Endothelial cell of umbilical vein (primary cell): ENCODE data around the gene PAX9. TPM values are rescaled to one million over a fixed set of nuclear protein-coding genes. Genes with fewer than 3 reads are reported as not detected.

ENCODE experiments used
- BruUV-seq: library from RNA; stranded (reverse); fragments of 400-500 nt; replicated peaks from 2 replicates; lab custom pipeline; 2021; lab: Mats Ljungman, UMichigan
- CTCF ChIA-PET: fragments of 300-600, 350-600 bp; sonication (Branson Sonifier 250); formaldehyde crosslinking; loops from one replicate; lab custom pipeline; 2021; ENCODE audit warnings: antibody characterized with exemption, inconsistent platforms; lab: Charles Lee
- POLR2A ChIA-PET: fragments of 300-600, 350-600 bp; sonication (Branson Sonifier 250); formaldehyde crosslinking; loops from one replicate; lab custom pipeline; 2021; ENCODE audit warnings: antibody characterized with exemption, inconsistent platforms; lab: Charles Lee
- DNase-seq: peaks from one replicate; pipeline ENCODE4 v3.0.0-alpha.2; 2011; ENCODE audit warnings: low read depth, low spot score
- FAIRE-seq: peaks from 2 replicates; lab custom pipeline; 2011; peaks lifted over from hg19 to GRCh38; lab: Jason Lieb, UNC
- H2AFZ ChIP-seq: 2 replicates; pipeline ENCODE4 v1.6.0; 2012; ENCODE audit warnings: low read depth, low read length, control low read depth, inconsistent platforms
- H3K27ac ChIP-seq: 2 replicates; pipeline ENCODE4 v1.5.1; 2011; ENCODE audit warnings: low read depth, mild to moderate bottlenecking, control low read depth, low read length, moderate library complexity; ENCODE audit not compliant: insufficient read depth
- H3K27me3 ChIP-seq, 2 experiments: 2 replicates each; pipeline versions ENCODE4 v1.6.0 to v1.6.1; 2011; ENCODE audit warnings: low read length in 2 of 2, mixed read lengths in 1 of 2; ENCODE audit not compliant: control insufficient read depth in 2 of 2, insufficient read depth in 2 of 2
- H3K36me3 ChIP-seq, 2 experiments: 2 replicates in 1 of 2; 3 replicates in 1 of 2; pipeline ENCODE4 v1.5.1; 2011; ENCODE audit warnings: low read length in 2 of 2, mild to moderate bottlenecking in 1 of 2, moderate library complexity in 1 of 2; ENCODE audit not compliant: control insufficient read depth in 2 of 2, insufficient read depth in 2 of 2; ENCODE audit errors: extremely low read depth in 1 of 2
- H3K4me1 ChIP-seq: 3 replicates; pipeline ENCODE4 v1.5.1; 2011; ENCODE audit warnings: mild to moderate bottlenecking, low read length; ENCODE audit not compliant: control insufficient read depth, insufficient read depth; ENCODE audit errors: extremely low read depth
- H3K4me2 ChIP-seq: 2 replicates; pipeline ENCODE4 v1.6.1; 2011; ENCODE audit warnings: low read length, control low read depth, mixed read lengths; ENCODE audit not compliant: insufficient read depth
- H3K4me3 ChIP-seq, 3 experiments: fragments of 200-600 bp in 1 of 3; sonication (generic), shearing (Covaris generic) in 1 of 3; replicated peaks in 1 of 3; 2 replicates each; pipeline ENCODE4 v1.5.1; 2011 to 2016; ENCODE audit warnings: control low read depth in 3 of 3, low read length in 3 of 3, mild to moderate bottlenecking in 2 of 3, inconsistent platforms in 1 of 3, low read depth in 1 of 3, moderate library complexity in 1 of 3; ENCODE audit not compliant: insufficient read depth in 1 of 3
- H3K79me2 ChIP-seq: 2 replicates; pipeline ENCODE4 v1.6.0; 2012; ENCODE audit warnings: low read length, inconsistent platforms; ENCODE audit not compliant: control insufficient read depth, insufficient read depth
- H3K9ac ChIP-seq: replicated peaks from 2 replicates; pipeline ENCODE3; 2011; ENCODE audit warnings: low read length, control low read depth; ENCODE audit not compliant: insufficient read depth; ENCODE audit errors: extremely low read depth
- H3K9me1 ChIP-seq: replicated peaks from 3 replicates; pipeline ENCODE4 v1.6.0; 2011; ENCODE audit warnings: mild to moderate bottlenecking, low read length; ENCODE audit not compliant: control insufficient read depth, insufficient read depth; ENCODE audit errors: extremely low read depth
- H3K9me3 ChIP-seq: replicated peaks from 2 replicates; pipeline ENCODE4 v1.5.1; 2012; ENCODE audit warnings: low read length, inconsistent platforms; ENCODE audit not compliant: control insufficient read depth, insufficient read depth
- H4K20me1 ChIP-seq: replicated peaks from 2 replicates; pipeline ENCODE3; 2011; ENCODE audit warnings: mild to moderate bottlenecking, low read length; ENCODE audit not compliant: control insufficient read depth, insufficient read depth; ENCODE audit errors: extremely low read depth
- CTCF ChIP-seq, 2 donors: IDR thresholded peaks; 1 replicate in 1 of 2; 2 replicates in 1 of 2; pipeline ENCODE4 v1.5.1; 2011; ENCODE audit warnings: low read length in 2 of 2, mild to moderate bottlenecking in 2 of 2, moderate library complexity in 2 of 2, control low read depth in 1 of 2, inconsistent platforms in 1 of 2, low read depth in 1 of 2; ENCODE audit not compliant: insufficient read depth in 1 of 2; ENCODE audit errors: extremely low read depth in 1 of 2
- EZH2 ChIP-seq: IDR thresholded peaks from 2 replicates; pipeline ENCODE4 v1.6.1; 2012; ENCODE audit warnings: borderline replicate concordance, low read depth, mild to moderate bottlenecking, moderate library complexity, low read length, inconsistent platforms; ENCODE audit not compliant: severe bottlenecking
- FOS ChIP-seq: IDR thresholded peaks from 2 replicates; pipeline ENCODE4 v1.6.1; 2011; ENCODE audit warnings: mild to moderate bottlenecking, low read length, moderate library complexity, borderline replicate concordance; ENCODE audit not compliant: insufficient read depth
- GATA2 ChIP-seq: IDR thresholded peaks from 2 replicates; pipeline ENCODE4 v1.7.0; 2011; ENCODE audit warnings: low read depth, mild to moderate bottlenecking, moderate library complexity, mixed read lengths, low read length; ENCODE audit not compliant: insufficient read length, insufficient read depth
- JUN ChIP-seq: IDR thresholded peaks from 2 replicates; pipeline ENCODE4 v1.6.1; 2011; ENCODE audit warnings: borderline replicate concordance, low read depth; ENCODE audit not compliant: insufficient read length, insufficient read depth
- MAX ChIP-seq: IDR thresholded peaks from 2 replicates; pipeline ENCODE4 v1.6.1; 2011; ENCODE audit not compliant: insufficient read depth, insufficient read length
- MYC ChIP-seq: IDR thresholded peaks from one replicate; pipeline ENCODE4 v1.6.1; 2011; ENCODE audit warnings: mild to moderate bottlenecking, low read depth, low read length
- POLR2A ChIP-seq: IDR thresholded peaks from 2 replicates; pipeline ENCODE4 v1.6.1; 2012; ENCODE audit warnings: low read depth, mild to moderate bottlenecking, control low read depth, low read length
- POLR2AphosphoS5 ChIP-seq: IDR thresholded peaks from 2 replicates; pipeline ENCODE4 v1.6.1; 2012; ENCODE audit warnings: low read depth, mild to moderate bottlenecking, control low read depth, low read length, moderate library complexity; ENCODE audit not compliant: insufficient read depth
- dilution Hi-C: fragments of 300-500 bp; cut with MboI; formaldehyde crosslinking; loops from one replicate; pipeline ENCODE4 v1.15.0; 2019; ENCODE audit warnings: low sequenced_read_pairs; ENCODE audit not compliant: extremely low pct_ligation_motif_present
- intact Hi-C: fragments of 100-400 bp; cut with micrococcal nuclease; formaldehyde crosslinking; loops from one replicate; pipeline ENCODE4 v1.10.0; 2022
- polyA plus RNA-seq, 4 experiments: library from polyadenylated mRNA; depleted of rRNA in 3 of 4; stranded (reverse) in 3 of 4; unstranded in 1 of 4; fragments of >200 nt; gene quantifications; 2 replicates each; pipeline versions ENCODE4 v1.2.1 to v1.2.3, GENCODE V29; 2011 to 2012; ENCODE audit warnings: missing spikeins in 1 of 4
- total RNA-seq: library from RNA; stranded (reverse); gene quantifications from 2 replicates; pipeline ENCODE4 v1.2.3, GENCODE V29; 2021

PAX9 gene
- total and polyA plus RNA-seq, 2 donors (not counting 3 experiments of a cell fraction or from before 2014, with no cell fraction given): 0.37 to 0.44 TPM

GRCh38 chr14:36721877-36722276 lies 60.2 kb downstream of the PAX9 start:
- no peaks in the 10 kb centered on the region for H3K27me3 ChIP-seq
- no peaks in the 10 kb centered on the region for H3K36me3 ChIP-seq
- H4K20me1 ChIP-seq: no peaks in the 10 kb centered on the region
- intact Hi-C loops (no loop called here), dilution Hi-C loops (no loop called here)
- no peaks in the 10 kb centered on the region for H3K4me1 ChIP-seq
- no peak overlapping the region for H3K4me2 ChIP-seq
- FAIRE-seq (no peak), DNase-seq (no peak)
- no peak overlapping the region for H2AFZ ChIP-seq
- no peaks in the 10 kb centered on the region for H3K9me1 ChIP-seq
- TF ChIP-seq FOS: no peak
- no peak for TF ChIP-seq JUN
- TF ChIP-seq MYC: no peak
- no peak for TF ChIP-seq GATA2
- no peak for TF ChIP-seq POLR2AphosphoS5
- H3K4me3 ChIP-seq: no peak overlapping the region
- ChIA-PET CTCF (no interaction called here), POLR2A (no interaction called here)
- H3K27ac ChIP-seq: no peak overlapping the region
- H3K9ac ChIP-seq: no peak overlapping the region
- no TSS peak for BruUV-seq
- H3K9me3 ChIP-seq: no peaks in the 10 kb centered on the region
- no peaks in the 10 kb centered on the region for H3K79me2 ChIP-seq

GRCh38 chr14:36723530-36723929 lies 61.9 kb downstream of the PAX9 start:
- Histone ChIP-seq H3K4me1 (no peaks in the 10 kb centered on the region), H3K9me3 (no peaks in the 10 kb centered on the region), H3K27me3 (no peaks in the 10 kb centered on the region), H3K9me1 (no peaks in the 10 kb centered on the region), H2AFZ (no peak overlapping the region), H4K20me1 (no peaks in the 10 kb centered on the region), H3K9ac (no peak overlapping the region), H3K36me3 (no peaks in the 10 kb centered on the region), H3K4me2 (no peak overlapping the region), H3K79me2 (no peaks in the 10 kb centered on the region), H3K4me3 (no peak overlapping the region), H3K27ac (no peak overlapping the region)
- intact Hi-C loops (no loop called here), dilution Hi-C loops (no loop called here)
- no TSS peak for BruUV-seq
- FAIRE-seq (no peak), DNase-seq (no peak)
- ChIA-PET POLR2A (no interaction called here), CTCF (interaction anchor here (1.8 kb wide), 1 partner anchor 24 kb away, joined by 9 read pairs; no protein-coding TSS in a partner anchor)
- TF ChIP-seq POLR2A (no peak), FOS (no peak), EZH2 (no peak), GATA2 (no peak), MAX (no peak), CTCF (IDR thresholded peaks at IDR 0.05; ENCODE audit: extremely low read depth in 1 of 2, insufficient read depth in 1 of 2, low read depth in 1 of 2, low read length in 2 of 2) (no peak), MYC (no peak), POLR2AphosphoS5 (no peak), JUN (no peak)
